K562 (cell line): ENCODE measurements around the gene TRIM65. TPM values are rescaled to one million over a fixed set of nuclear protein-coding genes. Genes with fewer than 3 reads are reported as not detected.

Experiments
- E2F5 ChIP-seq: sonication (generic); formaldehyde crosslinking; IDR thresholded peaks from 2 replicates; pipeline ENCODE4 v1.8.0; 2022; ENCODE audit warnings: mild to moderate bottlenecking, missing genetic modification reagents
- E4F1 ChIP-seq: fragments of 250-450 bp; sonication (Bioruptor Pico); IDR thresholded peaks from 2 replicates; pipeline ENCODE4 v1.5.0; 2021; ENCODE audit warnings: mild to moderate bottlenecking, borderline replicate concordance
- HNRNPLL ChIP-seq: fragments of 200-400 bp; formaldehyde crosslinking; IDR thresholded peaks from 2 replicates; pipeline ENCODE4 v1.6.1; 2017; ENCODE audit warnings: low read length, low read depth, mild to moderate bottlenecking; ENCODE audit not compliant: poor library complexity, severe bottlenecking
- JUN ChIP-seq, 2 experiments: sonication (generic) in 1 of 2; formaldehyde crosslinking in 1 of 2; IDR thresholded peaks; 2 replicates each; pipeline versions ENCODE4 v1.6.1 to v1.8.0; 2012 to 2022; ENCODE audit warnings: borderline replicate concordance in 2 of 2, mild to moderate bottlenecking in 2 of 2, improper control_type of control experiment in 1 of 2, low read depth in 1 of 2, low read length in 1 of 2, missing genetic modification reagents in 1 of 2
- MGA ChIP-seq: fragments of 450-650 bp; IDR thresholded peaks from 2 replicates; pipeline ENCODE4 v1.6.1; 2016; ENCODE audit warnings: mild to moderate bottlenecking, moderate library complexity
- PHB ChIP-seq: fragments of 250-450 bp; sonication (Bioruptor Pico); IDR thresholded peaks from 2 replicates; pipeline ENCODE4 v1.5.0; 2021
- PHB2 ChIP-seq: fragments of 450-650 bp; IDR thresholded peaks from 2 replicates; pipeline ENCODE4 v1.6.1; 2017; ENCODE audit warnings: low read depth
- POLR2A ChIP-seq: fragments of 450-650 bp; conservative IDR thresholded peaks from 2 replicates; pipeline ENCODE4 v1.6.1; 2016
- RHOXF2B ChIP-seq: fragments of 250-450 bp; sonication (Bioruptor Pico); conservative IDR thresholded peaks from 2 replicates; pipeline ENCODE4 v1.5.1; 2021
- SMC3 ChIP-seq: conservative IDR thresholded peaks from 2 replicates; pipeline ENCODE4 v1.6.1; 2011; ENCODE audit warnings: low read depth, low read length, improper control_type of control experiment; ENCODE audit not compliant: insufficient read depth
- ZNF57 ChIP-seq: fragments of 450-650 bp; formaldehyde crosslinking; IDR thresholded peaks from 2 replicates; pipeline ENCODE4 v1.4.0; 2020; ENCODE audit warnings: mild to moderate bottlenecking, moderate library complexity
- ZNF589 ChIP-seq: fragments of 200-800 bp; sonication (Bioruptor generic); IDR thresholded peaks from 2 replicates; pipeline ENCODE4 v1.6.1; 2016; ENCODE audit warnings: low read depth, missing genetic modification characterization, missing compliant biosample characterization
- polyA plus RNA-seq, 8 experiments: library from polyadenylated mRNA; depleted of rRNA in 4 of 8; stranded (reverse) in 5 of 8; unstranded in 3 of 8; fragments of >200 nt; fragmentation: Nextera tagmentation in 2 of 8; fragmentation: Illumina TruSeq in 1 of 8; extraction: Ambion mirVana in 2 of 8; extraction: Trizol in 1 of 8; gene quantifications; 2 replicates each; pipeline versions ENCODE4 v1.2.1 to v1.2.3, GENCODE V29; 2011 to 2014; ENCODE audit warnings: inconsistent platforms in 1 of 8, missing spikeins in 1 of 8
- total RNA-seq, 7 experiments: library from RNA; depleted of rRNA in 6 of 7; stranded (reverse); fragments of >200 nt in 6 of 7; fragmentation: Illumina TruSeq in 2 of 7; extraction: Trizol in 2 of 7; gene quantifications; 2 replicates each; pipeline versions ENCODE4 v1.2.1 to v1.2.3, GENCODE V29; 2011 to 2021; ENCODE audit warnings: low replicate concordance in 1 of 7

Gene TRIM65
- total and polyA plus RNA-seq, 9 of the 15 experiments (the other 6 are each of a cell fraction or from before 2014, with no cell fraction given): 2.8 to 45.7 (median 22.9) TPM

- TF ChIP-seq MGA (peak; percentile 54; the same call in 1 of the 2 replicates), RHOXF2B (CRISPR knock-in tag) (no peak), PHB (no peak), POLR2A (peak; percentile 88), JUN (IDR thresholded peaks at IDR 0.05; ENCODE audit: borderline replicate concordance, low read depth, low read length) (peak; percentile 75), JUN (CRISPR knock-in tag; IDR thresholded peaks at IDR 0.05; ENCODE audit: borderline replicate concordance) (peak; percentile 75; the same call in 1 of the 2 replicates), SMC3 (no peak), PHB2 (no peak), ZNF57 (CRISPR knock-in tag) (no peak), HNRNPLL (peak; percentile 62), E4F1 (peak; percentile 46; the same call in 1 of the 2 replicates), E2F5 (no peak), ZNF589 (CRISPR knock-in tag) (no peak)
Observed at GRCh38 chr17:75896415-75897159, at the start of gene TRIM65 (continued).
